GM15510 (cell line): Measurements from ENCODE around the gene OCA2.

Source experiments
- POLR2A ChIP-seq: IDR thresholded peaks from 3 replicates; pipeline ENCODE4 v1.6.1; 2011; ENCODE audit warnings: borderline replicate concordance; ENCODE audit not compliant: insufficient read length; ENCODE audit errors: extremely low read depth

OCA2 gene

DNA sequence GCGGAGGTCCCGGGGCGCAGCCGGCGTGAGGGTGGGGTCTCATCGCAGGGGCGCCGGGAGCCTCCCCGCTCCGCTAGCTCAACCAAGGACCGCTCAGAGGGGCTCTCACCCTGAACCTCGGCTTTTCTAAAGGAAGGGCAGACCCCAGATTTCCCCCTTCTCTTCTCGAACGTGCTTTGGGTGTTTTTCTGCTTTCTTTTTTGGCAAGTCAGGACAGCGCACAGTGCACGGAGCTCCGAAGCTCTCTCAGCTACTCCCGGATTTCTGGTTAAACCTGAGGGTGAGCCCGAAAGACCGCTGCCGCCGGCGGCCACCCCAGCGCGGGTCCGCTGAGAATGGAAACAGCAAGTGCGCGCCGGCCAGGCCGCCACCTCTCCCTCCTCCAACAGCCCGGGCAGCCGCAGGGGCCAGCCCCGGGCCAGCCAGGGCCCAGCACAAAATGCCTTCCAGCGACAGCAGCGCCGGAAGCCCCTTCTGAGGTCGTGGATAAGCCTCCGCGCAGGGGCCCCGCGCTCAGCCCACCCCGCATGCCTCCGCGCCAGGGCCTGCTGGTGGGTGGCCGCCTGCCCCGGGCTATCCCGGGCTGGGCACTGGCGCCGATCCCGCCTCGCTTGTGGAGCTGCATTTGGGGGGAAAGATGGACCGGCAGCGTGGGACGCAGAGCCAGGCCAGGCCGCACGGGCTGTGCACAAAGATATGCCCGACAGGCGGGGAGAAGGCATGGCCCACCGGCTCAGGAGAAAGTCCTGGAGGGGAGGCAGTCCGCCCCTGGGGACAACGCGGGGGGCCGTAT lies 8.2 kb upstream of the OCA2 start:
- TF ChIP-seq POLR2A, result no peak

GRCh38 chr15:28106294-28107110 lies 7.4 kb upstream of the OCA2 start:
- no peak for TF ChIP-seq POLR2A

GRCh38 chr15:28105793-28106192 lies 6.7 kb upstream of the OCA2 start:
- no peak for TF ChIP-seq POLR2A

DNA sequence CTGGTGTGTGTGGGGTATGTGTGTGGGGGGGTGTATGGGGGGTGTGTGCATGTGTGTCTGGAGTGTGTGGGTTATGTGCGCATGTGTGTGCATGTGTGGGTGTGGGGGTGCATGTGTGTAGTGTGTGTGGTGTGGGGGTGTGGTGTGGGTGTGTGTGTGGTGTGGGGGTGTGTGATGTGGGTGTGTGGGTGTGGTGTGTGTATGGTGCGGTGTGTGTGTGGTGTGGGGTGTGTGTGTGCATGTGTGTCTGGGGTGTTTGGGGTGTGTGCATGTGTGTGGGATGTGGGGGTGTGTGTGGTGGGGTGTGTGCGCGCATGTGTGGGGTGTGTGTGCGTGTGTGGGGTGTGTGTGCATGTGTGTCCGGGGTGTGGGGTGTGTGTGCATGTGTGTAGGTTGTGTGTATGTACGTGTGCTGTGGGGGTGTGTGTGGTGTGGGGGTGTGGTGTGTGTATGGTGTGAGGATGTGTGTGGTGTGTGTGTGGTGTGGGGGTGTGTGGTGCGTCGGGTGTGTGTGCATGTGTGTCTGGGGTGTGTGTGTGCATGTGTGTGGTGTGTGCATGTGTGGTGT lies 6.2 kb upstream of the OCA2 start:
- no peak for TF ChIP-seq POLR2A

GRCh38 chr15:28104326-28104725 lies 5.2 kb upstream of the OCA2 start:
- TF ChIP-seq POLR2A, result no peak

DNA sequence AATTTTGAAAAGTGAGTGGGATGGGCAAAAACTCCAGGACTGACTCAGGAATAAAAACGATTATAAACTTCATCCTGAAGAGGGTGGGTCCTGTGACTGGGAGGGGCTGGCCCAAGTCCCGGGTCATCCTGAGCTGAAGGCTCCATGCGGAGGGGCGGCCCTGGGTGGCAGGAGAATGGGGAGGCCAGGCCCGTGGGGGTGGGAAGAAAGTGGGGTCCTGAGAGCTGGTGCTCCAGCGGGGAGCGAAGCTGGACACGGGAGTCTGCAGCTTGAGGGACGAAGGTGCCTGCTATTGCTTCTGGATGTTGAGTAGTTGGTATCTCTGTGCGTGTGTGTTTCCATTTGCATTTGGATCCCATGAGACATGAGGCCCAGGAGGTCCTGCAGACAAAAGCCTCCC lies 4.7 kb upstream of the OCA2 start:
- TF ChIP-seq POLR2A, result no peak

GRCh38 chr15:28101983-28102441 lies 2.9 kb upstream of the OCA2 start:
- no peak for TF ChIP-seq POLR2A

DNA sequence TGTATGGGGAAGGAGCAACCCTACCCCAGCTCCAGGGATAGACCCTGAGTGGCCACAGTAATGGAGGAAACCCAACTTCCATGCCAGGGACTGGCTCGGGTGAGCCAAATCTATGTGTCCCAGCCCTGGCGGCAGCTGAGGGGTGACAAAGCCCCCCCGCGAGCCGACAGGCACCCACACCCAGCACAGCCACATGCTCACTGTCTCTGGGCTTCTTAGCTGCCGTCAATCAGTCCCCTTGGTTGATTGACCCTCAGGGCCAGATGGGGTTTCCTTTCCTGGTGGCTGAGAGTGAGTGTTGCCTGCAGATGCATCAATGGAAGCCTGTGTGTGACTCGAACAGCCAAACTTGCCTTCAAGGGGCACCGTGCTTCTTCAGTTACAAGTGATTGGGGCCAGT lies 2.1 kb upstream of the OCA2 start:
- no peak for TF ChIP-seq POLR2A

DNA sequence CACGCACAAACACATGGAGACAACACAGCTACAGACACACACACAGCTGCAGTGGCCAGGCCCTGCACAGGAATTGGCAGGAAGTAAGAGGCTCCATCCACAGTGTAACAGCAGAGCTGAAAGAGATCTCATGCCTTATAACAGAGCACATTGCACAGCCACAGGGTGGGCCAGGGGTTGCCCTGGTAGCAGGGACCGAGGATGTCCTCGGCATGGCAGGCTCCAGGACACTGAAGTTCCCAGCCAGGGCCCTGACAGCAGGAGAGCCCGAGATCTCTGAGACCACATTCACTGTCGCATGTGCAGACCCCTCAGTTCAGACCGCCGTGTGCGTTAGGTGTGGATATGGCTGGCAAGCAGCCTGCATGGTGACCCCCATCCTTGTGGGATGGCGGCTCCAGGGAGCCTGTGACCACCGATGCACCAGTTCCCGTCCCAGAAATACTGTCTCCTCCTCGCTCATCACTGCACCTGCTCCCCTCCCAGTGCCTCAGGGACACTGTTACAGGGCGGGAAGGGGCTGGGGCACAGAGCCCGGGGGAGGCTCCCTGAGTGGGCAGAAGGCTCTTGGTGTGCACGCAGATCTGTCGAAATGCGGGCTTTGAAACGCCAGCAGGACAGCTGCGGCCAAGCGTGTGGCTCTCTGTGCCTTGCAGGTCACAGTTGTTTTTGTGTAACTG lies 1.5 kb upstream of the OCA2 start:
- no peak for TF ChIP-seq POLR2A

- TF ChIP-seq POLR2A, result no peak
These were observed 533 bp upstream of the OCA2 start for GRCh38 chr15:28099555-28100140.

DNA sequence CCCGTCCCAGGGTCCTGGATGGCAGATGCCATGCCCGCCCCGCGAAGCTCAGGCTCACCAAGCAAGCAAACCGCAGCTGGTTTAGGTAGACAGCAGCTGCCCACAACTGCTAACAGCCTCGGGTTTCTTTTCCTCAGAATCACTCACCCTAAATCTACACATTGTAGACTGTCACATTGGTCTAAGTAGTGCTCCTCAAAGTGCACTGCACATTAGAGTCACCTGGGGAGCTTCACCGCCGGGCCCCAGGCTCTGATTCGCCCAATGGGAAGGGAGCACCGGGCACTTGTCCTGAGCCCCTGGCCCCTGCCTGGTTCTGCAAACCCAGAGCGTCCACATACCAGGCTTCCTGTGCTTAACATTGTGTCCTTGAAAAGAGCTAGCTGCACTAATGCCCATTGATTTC lies 752 bp downstream of the OCA2 start:
- no peak for TF ChIP-seq POLR2A

DNA sequence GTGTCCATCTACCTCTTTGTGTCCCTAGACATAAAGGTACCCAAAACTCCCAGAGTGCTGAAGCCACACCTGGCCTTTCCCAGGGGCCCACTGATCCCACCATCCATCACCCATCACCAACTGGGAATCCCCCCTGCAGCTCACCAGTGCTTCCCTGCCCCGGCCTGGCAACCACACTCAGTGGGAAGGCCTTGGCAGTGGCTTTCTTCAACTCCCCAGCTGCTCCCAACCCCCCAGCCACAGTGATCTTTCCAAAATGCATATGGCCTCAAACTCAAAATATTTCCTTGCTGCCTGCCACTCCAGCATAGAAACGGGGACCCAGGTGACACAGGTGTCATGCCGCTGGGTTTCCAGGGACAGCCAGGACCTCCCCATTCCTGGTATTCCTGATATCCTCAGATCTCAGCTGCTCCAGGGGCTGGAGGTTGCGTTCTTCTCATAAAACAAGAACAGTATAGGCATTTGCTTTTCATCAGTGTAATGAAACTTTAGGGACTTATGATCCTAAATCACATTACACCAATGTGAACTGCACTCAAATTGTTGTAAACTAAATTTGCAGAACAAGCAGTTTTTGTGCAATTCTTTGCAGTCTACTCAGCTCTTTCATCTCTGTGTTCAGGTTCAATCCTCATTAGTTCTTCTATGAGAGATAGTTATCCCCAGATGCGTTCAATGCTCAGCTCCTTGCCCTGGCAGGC lies 1.3 kb downstream of the OCA2 start:
- no peak for TF ChIP-seq POLR2A

DNA sequence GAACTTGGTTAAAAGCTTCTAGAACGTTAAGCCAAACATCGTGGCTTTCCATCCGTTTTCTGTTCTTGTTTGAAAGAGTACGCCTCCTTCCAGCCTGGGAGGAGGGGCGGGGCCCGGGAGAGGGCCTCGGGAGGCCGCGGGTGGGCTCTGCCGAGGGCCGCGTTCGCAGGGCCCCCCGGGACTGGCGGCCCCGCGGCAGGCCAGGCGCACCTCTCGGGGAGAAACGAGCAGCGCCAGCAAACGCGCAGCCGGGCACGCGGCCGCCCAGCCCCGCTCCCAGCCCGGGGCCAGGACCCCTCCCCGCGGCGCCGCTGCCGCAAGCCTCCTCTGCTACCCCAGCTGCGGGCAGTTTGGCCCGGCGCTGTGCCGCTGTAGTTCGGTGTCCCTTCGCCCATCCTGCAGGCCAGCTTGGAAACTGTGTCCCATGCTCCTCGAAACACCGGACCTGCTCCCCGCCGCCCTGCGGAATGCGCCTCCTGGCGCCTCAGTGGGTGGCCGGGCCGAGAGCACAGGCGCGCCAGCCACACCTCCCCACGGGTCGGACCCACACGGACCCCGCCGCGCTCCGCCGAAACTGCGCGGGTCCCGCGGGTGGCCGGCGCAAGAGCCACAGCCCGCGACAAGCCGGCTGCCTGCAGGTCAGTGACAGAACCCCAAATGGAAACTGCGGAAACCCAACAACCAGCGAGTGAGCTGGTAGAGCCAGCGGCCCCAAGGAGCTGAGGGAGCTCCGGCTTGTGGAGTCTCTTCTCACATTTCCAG lies 2.3 kb downstream of the OCA2 start:
- TF ChIP-seq POLR2A, result no peak

- no peak for TF ChIP-seq POLR2A
These were observed 2.8 kb downstream of the OCA2 start for GRCh38 chr15:28096411-28096669.

- TF ChIP-seq POLR2A, result no peak
These were observed 4.2 kb downstream of the OCA2 start for GRCh38 chr15:28094732-28095521.
